Measurements from ENCODE around the gene C2CD2.

DNA sequence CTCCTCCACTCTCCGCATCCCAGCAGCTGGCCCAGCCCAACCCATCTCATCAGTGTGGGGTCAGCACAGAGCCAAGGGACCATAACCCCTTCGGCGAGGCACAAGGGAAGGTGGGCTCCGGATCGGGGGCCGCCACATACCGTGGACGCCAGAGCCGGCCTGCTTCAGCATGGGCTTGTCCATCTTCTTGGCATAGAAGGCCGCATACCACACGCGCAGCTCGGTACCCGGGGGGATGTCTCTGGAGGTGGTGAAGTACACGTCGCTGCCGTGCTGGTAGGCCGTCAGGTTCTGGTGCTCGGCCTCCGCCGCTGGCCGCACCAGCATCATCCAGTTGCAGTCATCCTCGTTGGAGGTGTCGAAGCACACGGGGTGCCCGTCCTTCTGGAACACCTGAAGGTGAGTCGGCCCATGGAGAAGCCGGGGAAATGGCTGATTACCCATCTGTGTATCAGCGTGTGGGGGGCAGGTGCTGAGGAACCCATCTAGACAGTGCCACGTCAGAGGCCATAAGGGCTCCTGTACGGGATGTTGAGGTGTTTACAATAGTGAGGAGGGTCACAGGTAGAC is 99.3 kb downstream of the C2CD2 start:
- TF ChIP-seq, protein P1, sequence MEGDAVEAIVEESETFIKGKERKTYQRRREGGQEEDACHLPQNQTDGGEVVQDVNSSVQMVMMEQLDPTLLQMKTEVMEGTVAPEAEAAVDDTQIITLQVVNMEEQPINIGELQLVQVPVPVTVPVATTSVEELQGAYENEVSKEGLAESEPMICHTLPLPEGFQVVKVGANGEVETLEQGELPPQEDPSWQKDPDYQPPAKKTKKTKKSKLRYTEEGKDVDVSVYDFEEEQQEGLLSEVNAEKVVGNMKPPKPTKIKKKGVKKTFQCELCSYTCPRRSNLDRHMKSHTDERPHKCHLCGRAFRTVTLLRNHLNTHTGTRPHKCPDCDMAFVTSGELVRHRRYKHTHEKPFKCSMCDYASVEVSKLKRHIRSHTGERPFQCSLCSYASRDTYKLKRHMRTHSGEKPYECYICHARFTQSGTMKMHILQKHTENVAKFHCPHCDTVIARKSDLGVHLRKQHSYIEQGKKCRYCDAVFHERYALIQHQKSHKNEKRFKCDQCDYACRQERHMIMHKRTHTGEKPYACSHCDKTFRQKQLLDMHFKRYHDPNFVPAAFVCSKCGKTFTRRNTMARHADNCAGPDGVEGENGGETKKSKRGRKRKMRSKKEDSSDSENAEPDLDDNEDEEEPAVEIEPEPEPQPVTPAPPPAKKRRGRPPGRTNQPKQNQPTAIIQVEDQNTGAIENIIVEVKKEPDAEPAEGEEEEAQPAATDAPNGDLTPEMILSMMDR (conservative IDR thresholded peaks at IDR 0.05; ENCODE audit: low read depth, low read length), result no peak
- TF ChIP-seq EZH2phosphoT487 (IDR thresholded peaks at IDR 0.05; ENCODE audit: borderline replicate concordance, low read length), result no peak
- TF ChIP-seq EZH2 (IDR thresholded peaks at IDR 0.05; ENCODE audit: low read length, unreplicated experiment), result no peak

Data from PC-3 (cell line).